A549 (cell line): ENCODE data around the gene DDIAS. TPM values are rescaled to one million over a fixed set of nuclear protein-coding genes. Genes with fewer than 3 reads are reported as not detected.

Source experiments
- ATAC-seq, 2 experiments: fragments of 200-7000 bp in 1 of 2; fragments of >200 bp in 1 of 2; cut with Nextera tagmentation in 1 of 2; cut with Tn5 transposase in 1 of 2; 3 replicates each; pipeline versions ENCODE4 v1.8.0 to v1.9.1; 2018 to 2020; ENCODE audit warnings: mild to moderate bottlenecking in 1 of 2, moderate library complexity in 1 of 2
- CTCF ChIA-PET: fragments of 300-600 bp; sonication (Branson Sonifier 250); formaldehyde crosslinking; extraction: SDS; loops from one replicate; lab custom pipeline; 2021; ENCODE audit warnings: antibody characterized with exemption, inconsistent platforms; lab: Yijun Ruan, JAX
- POLR2A ChIA-PET: fragments of 350-600 bp; formaldehyde crosslinking; extraction: SDS; loops from one replicate; lab custom pipeline; 2021; ENCODE audit warnings: antibody characterized with exemption, inconsistent platforms; lab: Yijun Ruan, JAX
- DNase-seq, 2 experiments: peaks; one replicate each; pipeline versions ENCODE4 v3.0.0 to v3.0.0-alpha.2; 2011 to 2016; ENCODE audit warnings: low read depth in 1 of 2, low spot score in 1 of 2
- FAIRE-seq: peaks from 2 replicates; lab custom pipeline; 2011; peaks lifted over from hg19 to GRCh38; lab: Jason Lieb, UNC
- H3K27ac ChIP-seq, 2 experiments: fragments of >200 bp; sonication (Bioruptor Twin); formaldehyde crosslinking; 3 replicates each; pipeline ENCODE4 v1.5.1; 2016 to 2017
- H3K4me1 ChIP-seq: fragments of >200 bp; sonication (Bioruptor Twin); formaldehyde crosslinking; 3 replicates; pipeline ENCODE4 v1.6.1; 2016
- H3K4me2 ChIP-seq: fragments of >200 bp; sonication (Bioruptor Twin); formaldehyde crosslinking; 3 replicates; pipeline ENCODE4 v1.6.1; 2016
- H3K4me3 ChIP-seq: fragments of >200 bp; sonication (Bioruptor Twin); formaldehyde crosslinking; 3 replicates; pipeline ENCODE4 v1.5.1; 2016
- H3K9me3 ChIP-seq: fragments of >200 bp; sonication (Bioruptor Twin); formaldehyde crosslinking; 3 replicates; pipeline ENCODE4 v1.6.1; 2016
- BHLHE40 ChIP-seq: IDR thresholded peaks from 2 replicates; pipeline ENCODE4 v1.6.1; 2012; ENCODE audit warnings: low read depth, low read length, inconsistent platforms
- CBX8 ChIP-seq: fragments of 200-600 bp; sonication (generic); IDR thresholded peaks from 2 replicates; pipeline ENCODE4 v1.6.1; 2016
- EHF ChIP-seq: fragments of 250-450 bp; sonication (Bioruptor Pico); IDR thresholded peaks from 2 replicates; pipeline ENCODE4 v1.5.0; 2020; ENCODE audit warnings: mild to moderate bottlenecking
- EP300 ChIP-seq, 2 experiments: fragments of >200 bp; sonication (Bioruptor Twin); formaldehyde crosslinking; IDR thresholded peaks; 2 replicates in 1 of 2; 3 replicates in 1 of 2; pipeline ENCODE4 v1.6.1; 2016 to 2017
- GATA3 ChIP-seq: IDR thresholded peaks from 2 replicates; pipeline ENCODE4 v1.6.1; 2012; ENCODE audit warnings: borderline replicate concordance
- HEYL ChIP-seq: fragments of 250-450 bp; sonication (Bioruptor Pico); IDR thresholded peaks from 2 replicates; pipeline ENCODE4 v1.8.0; 2021; ENCODE audit warnings: mild to moderate bottlenecking, moderate library complexity
- HOXB5 ChIP-seq: fragments of 250-450 bp; sonication (Bioruptor Pico); IDR thresholded peaks from 2 replicates; pipeline ENCODE4 v1.5.0; 2020; ENCODE audit warnings: mild to moderate bottlenecking, moderate library complexity
- JUNB ChIP-seq: fragments of >200 bp; sonication (Bioruptor Twin); formaldehyde crosslinking; IDR thresholded peaks from 2 replicates; pipeline ENCODE4 v1.6.1; 2016
- KDM5A ChIP-seq: fragments of 200-600 bp; sonication (generic); IDR thresholded peaks from 2 replicates; pipeline ENCODE4 v1.6.1; 2016; ENCODE audit warnings: antibody characterized with exemption, mild to moderate bottlenecking
- MAFK ChIP-seq: fragments of 450-650 bp; IDR thresholded peaks from 2 replicates; pipeline ENCODE4 v1.6.1; 2014; ENCODE audit not compliant: partially characterized antibody
- NPAS2 ChIP-seq: fragments of 250-450 bp; sonication (Bioruptor Pico); IDR thresholded peaks from 2 replicates; pipeline ENCODE4 v1.8.0; 2022; ENCODE audit warnings: mild to moderate bottlenecking, moderate library complexity, borderline replicate concordance
- POLR2A ChIP-seq: IDR thresholded peaks from 2 replicates; pipeline ENCODE4 v1.6.1; 2012; ENCODE audit warnings: mild to moderate bottlenecking, low read length
- POLR2AphosphoS2 ChIP-seq: conservative IDR thresholded peaks from 2 replicates; pipeline ENCODE4 v1.6.1; 2012; ENCODE audit warnings: low read length, improper control_type of control experiment, inconsistent platforms
- RAD21 ChIP-seq, 2 experiments: fragments of >200 bp in 1 of 2; sonication (Bioruptor Twin) in 1 of 2; formaldehyde crosslinking in 1 of 2; IDR thresholded peaks in 1 of 2; conservative IDR thresholded peaks in 1 of 2; 2 replicates in 1 of 2; 3 replicates in 1 of 2; pipeline ENCODE4 v1.6.1; 2012 to 2018; ENCODE audit warnings: inconsistent platforms in 1 of 2
- RNF2 ChIP-seq: fragments of 200-600 bp; sonication (generic); IDR thresholded peaks from 2 replicates; pipeline ENCODE4 v1.6.1; 2016; ENCODE audit warnings: low read depth, mild to moderate bottlenecking, antibody characterized with exemption, moderate library complexity, borderline replicate concordance
- SMC3 ChIP-seq: fragments of >200 bp; sonication (Bioruptor Twin); formaldehyde crosslinking; IDR thresholded peaks from 3 replicates; pipeline ENCODE4 v1.6.1; 2018; ENCODE audit warnings: inconsistent platforms
- TFCP2L1 ChIP-seq: fragments of 250-450 bp; sonication (Bioruptor Pico); IDR thresholded peaks from 2 replicates; pipeline ENCODE4 v1.5.0; 2021; ENCODE audit warnings: mild to moderate bottlenecking
- ZC3H11A ChIP-seq: fragments of 450-650 bp; IDR thresholded peaks from 2 replicates; pipeline ENCODE4 v1.6.1; 2014; ENCODE audit warnings: antibody characterized with exemption, mild to moderate bottlenecking
- WGBS: methylation state at CpG from one replicate; pipeline ENCODE4 v1.1.6; 2017; ENCODE audit errors: missing lambda C conversion rate; 5-methylcytosine and 5-hydroxymethylcytosine counted together
- polyA plus RNA-seq, 4 experiments: library from polyadenylated mRNA; depleted of rRNA in 3 of 4; stranded (reverse); fragments of >200 nt; fragmentation: RNase III in 1 of 4; extraction: RNeasy Plus Mini Kit Qiagen cat#74134 plus additional on column Dnase treatment in 1 of 4; gene quantifications; 2 replicates in 3 of 4; 3 replicates in 1 of 4; pipeline ENCODE4 v1.2.3, GENCODE V29; 2011 to 2017
- TF ChIP-seq, protein P1 (sequence below): fragments of >200 bp; sonication (Bioruptor Twin); formaldehyde crosslinking; IDR thresholded peaks from 3 replicates; pipeline ENCODE4 v1.5.1; 2016
- TF ChIP-seq, protein P2 (sequence below): fragments of >200 bp; sonication (Bioruptor Twin); formaldehyde crosslinking; IDR thresholded peaks from 2 replicates; pipeline ENCODE4 v1.6.1; 2016
- TF ChIP-seq, protein P3 (sequence below): fragments of 450-650 bp; IDR thresholded peaks from 2 replicates; pipeline ENCODE4 v1.6.1; 2014; ENCODE audit warnings: antibody characterized with exemption
- TF ChIP-seq, protein P4 (sequence below): fragments of 250-450 bp; sonication (Bioruptor Pico); IDR thresholded peaks from 2 replicates; pipeline ENCODE4 v1.5.0; 2020; ENCODE audit warnings: low read depth, mild to moderate bottlenecking, moderate library complexity

DDIAS gene
- polyA plus RNA-seq, 2 of the 4 experiments (the other 2 are of a cell fraction): 14.7 to 23.9 TPM

DNA sequence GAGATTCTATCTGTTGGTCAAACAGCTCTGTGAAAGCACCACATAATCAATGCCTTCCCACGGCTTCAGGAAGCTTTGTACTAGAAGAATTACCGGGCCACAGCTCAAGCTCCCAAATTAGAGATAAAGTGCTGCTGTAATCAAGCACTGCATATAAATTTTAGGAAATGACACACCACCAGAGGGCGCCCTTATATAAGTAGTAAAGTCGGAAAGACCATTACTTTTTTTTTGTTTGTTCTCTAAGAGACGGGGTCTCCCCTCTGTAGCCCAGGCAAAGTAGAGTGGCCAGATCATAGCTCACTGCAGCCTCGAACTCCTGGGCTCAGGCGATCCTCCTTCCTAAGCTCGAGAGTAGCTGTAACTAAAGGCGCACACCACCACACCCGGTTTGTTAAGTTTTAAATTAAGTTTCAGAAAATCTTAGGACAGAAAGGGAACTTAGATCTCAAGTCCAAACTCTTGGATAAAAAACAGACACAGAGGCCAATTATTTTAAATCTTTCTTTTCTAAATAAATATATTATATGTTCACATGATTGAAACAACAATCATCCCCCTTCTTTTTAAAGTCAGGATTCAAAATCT is 33.9 kb upstream of the DDIAS start:
- Histone ChIP-seq H3K4me3 (0 out of 3 replicates have a peak overlapping the region, but pooled peaks have one; percentile 17), H3K4me1 (peaks cover 9% of the 10 kb centered on the region), H3K4me2 (peak overlapping the region; percentile 64), H3K27ac (0 out of 6 replicates have a peak overlapping the region, but pooled peaks of 1 of the 2 experiments have one; percentile 52), H3K9me3 (no peaks in the 10 kb centered on the region)
- TF ChIP-seq POLR2AphosphoS2 (no peak), SMC3 (peak; percentile 65), RAD21 (conservative IDR thresholded peaks at IDR 0.05 in 1 of 2, IDR thresholded peaks at IDR 0.05 in 1 of 2) (peak; percentile 75 to 82)
- TF ChIP-seq, protein P1, sequence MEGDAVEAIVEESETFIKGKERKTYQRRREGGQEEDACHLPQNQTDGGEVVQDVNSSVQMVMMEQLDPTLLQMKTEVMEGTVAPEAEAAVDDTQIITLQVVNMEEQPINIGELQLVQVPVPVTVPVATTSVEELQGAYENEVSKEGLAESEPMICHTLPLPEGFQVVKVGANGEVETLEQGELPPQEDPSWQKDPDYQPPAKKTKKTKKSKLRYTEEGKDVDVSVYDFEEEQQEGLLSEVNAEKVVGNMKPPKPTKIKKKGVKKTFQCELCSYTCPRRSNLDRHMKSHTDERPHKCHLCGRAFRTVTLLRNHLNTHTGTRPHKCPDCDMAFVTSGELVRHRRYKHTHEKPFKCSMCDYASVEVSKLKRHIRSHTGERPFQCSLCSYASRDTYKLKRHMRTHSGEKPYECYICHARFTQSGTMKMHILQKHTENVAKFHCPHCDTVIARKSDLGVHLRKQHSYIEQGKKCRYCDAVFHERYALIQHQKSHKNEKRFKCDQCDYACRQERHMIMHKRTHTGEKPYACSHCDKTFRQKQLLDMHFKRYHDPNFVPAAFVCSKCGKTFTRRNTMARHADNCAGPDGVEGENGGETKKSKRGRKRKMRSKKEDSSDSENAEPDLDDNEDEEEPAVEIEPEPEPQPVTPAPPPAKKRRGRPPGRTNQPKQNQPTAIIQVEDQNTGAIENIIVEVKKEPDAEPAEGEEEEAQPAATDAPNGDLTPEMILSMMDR: peak; percentile 86
- DNase-seq: peak; percentile 50 to 72
- ATAC-seq: peak; percentile 40 to 73; a peak in 3 of 6 replicates
- WGBS: 12% methylated on average over 10 of the region's 10 CpGs
- ChIA-PET CTCF (interaction anchor here (0.6 to 4.6 kb wide), 67 partner anchors 9 to 1338 kb away, joined by 3 to 51 read pairs (median 4); partner anchors contain the start of genes DDIAS, FAM181B and PRCP), POLR2A (interaction anchor here (0.6 to 0.8 kb wide), 3 partner anchors 33 to 290 kb away, joined by 3 to 7 read pairs (median 4); partner anchors contain the start of gene PRCP)
- no peak for FAIRE-seq

DNA sequence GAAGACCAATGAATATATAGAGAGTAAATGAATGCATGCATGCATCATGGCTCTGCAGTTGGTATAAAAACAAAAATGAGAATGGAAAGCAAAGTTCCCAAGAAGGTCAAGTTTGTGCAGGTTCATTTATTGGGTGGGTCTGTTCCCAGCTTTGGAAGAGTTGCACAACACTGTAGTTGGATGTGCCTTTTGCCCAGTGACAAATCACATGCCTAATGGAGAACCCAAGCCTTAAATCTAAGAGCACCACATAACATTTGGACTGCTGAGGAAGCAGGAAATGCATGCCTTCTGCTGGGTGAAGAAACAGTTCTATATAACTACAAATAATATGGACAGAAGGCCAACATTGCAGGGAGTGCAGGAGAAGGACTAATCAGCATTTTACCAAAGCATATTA is 31.9 kb upstream of the DDIAS start:
- Histone ChIP-seq H3K4me2 (no peak overlapping the region), H3K27ac (no peak overlapping the region), H3K9me3 (no peaks in the 10 kb centered on the region), H3K4me3 (no peak overlapping the region), H3K4me1 (peaks cover 2% of the 10 kb centered on the region; the same call in 2 of the 3 replicates)
- TF ChIP-seq KDM5A (no peak), HEYL (CRISPR knock-in tag) (no peak), TFCP2L1 (CRISPR knock-in tag) (no peak), BHLHE40 (no peak), RNF2 (no peak), EP300 (IDR thresholded peaks at IDR 0.05) (no peak), SMC3 (no peak), NPAS2 (CRISPR knock-in tag) (no peak), JUNB (no peak), CBX8 (no peak), MAFK (no peak), GATA3 (no peak), ZC3H11A (no peak), EHF (CRISPR knock-in tag) (no peak), POLR2A (no peak), HOXB5 (no peak)
- TF ChIP-seq, protein P2, sequence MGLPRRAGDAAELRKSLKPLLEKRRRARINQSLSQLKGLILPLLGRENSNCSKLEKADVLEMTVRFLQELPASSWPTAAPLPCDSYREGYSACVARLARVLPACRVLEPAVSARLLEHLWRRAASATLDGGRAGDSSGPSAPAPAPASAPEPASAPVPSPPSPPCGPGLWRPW: no peak
- TF ChIP-seq, protein P3, sequence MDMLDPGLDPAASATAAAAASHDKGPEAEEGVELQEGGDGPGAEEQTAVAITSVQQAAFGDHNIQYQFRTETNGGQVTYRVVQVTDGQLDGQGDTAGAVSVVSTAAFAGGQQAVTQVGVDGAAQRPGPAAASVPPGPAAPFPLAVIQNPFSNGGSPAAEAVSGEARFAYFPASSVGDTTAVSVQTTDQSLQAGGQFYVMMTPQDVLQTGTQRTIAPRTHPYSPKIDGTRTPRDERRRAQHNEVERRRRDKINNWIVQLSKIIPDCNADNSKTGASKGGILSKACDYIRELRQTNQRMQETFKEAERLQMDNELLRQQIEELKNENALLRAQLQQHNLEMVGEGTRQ: no peak
- TF ChIP-seq, protein P4, sequence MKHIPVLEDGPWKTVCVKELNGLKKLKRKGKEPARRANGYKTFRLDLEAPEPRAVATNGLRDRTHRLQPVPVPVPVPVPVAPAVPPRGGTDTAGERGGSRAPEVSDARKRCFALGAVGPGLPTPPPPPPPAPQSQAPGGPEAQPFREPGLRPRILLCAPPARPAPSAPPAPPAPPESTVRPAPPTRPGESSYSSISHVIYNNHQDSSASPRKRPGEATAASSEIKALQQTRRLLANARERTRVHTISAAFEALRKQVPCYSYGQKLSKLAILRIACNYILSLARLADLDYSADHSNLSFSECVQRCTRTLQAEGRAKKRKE: no peak
- POLR2A ChIA-PET: interaction anchor here (1.0 kb wide), 1 partner anchor 30 kb away, joined by 3 read pairs; the partner anchor contains the start of gene PRCP
- FAIRE-seq (no peak), ATAC-seq (no peak), DNase-seq (no peak)
- CTCF ChIA-PET: no interaction called here
